BJ (cell line): ENCODE measurements around the gene EHBP1L1. TPM values are rescaled to one million over a fixed set of nuclear protein-coding genes. Genes with fewer than 3 reads are reported as not detected.
"Not testable (repeated sequence)": the region's sequence is repeated elsewhere in the genome, so short reads cannot be mapped to it uniquely, and the experiment has no call there.

ENCODE experiments used
- CTCF ChIA-PET: fragments of 350-600 bp; formaldehyde crosslinking; extraction: SDS; loops from one replicate; lab custom pipeline; 2021; ENCODE audit warnings: antibody characterized with exemption, inconsistent platforms; lab: Yijun Ruan, JAX
- POLR2A ChIA-PET: fragments of 300-600 bp; sonication (Branson Sonifier 250); formaldehyde crosslinking; extraction: SDS; loops from one replicate; lab custom pipeline; 2021; ENCODE audit warnings: antibody characterized with exemption; lab: Charles Lee
- DNase-seq: peaks from one replicate; pipeline ENCODE4 v3.0.0-alpha.2; 2011; ENCODE audit warnings: low read depth
- H3K27me3 ChIP-seq: 2 replicates; pipeline ENCODE4 v1.6.0; 2011; ENCODE audit warnings: low read length; ENCODE audit not compliant: control insufficient read depth, insufficient read depth
- H3K36me3 ChIP-seq: 2 replicates; pipeline ENCODE4 v1.5.1; 2011; ENCODE audit warnings: low read length; ENCODE audit not compliant: control insufficient read depth, insufficient read depth
- H3K4me3 ChIP-seq: 2 replicates; pipeline ENCODE4 v1.5.1; 2011; ENCODE audit warnings: low read depth, mild to moderate bottlenecking, control low read depth, low read length
- CTCF ChIP-seq: IDR thresholded peaks from 2 replicates; pipeline ENCODE4 v1.5.1; 2011; ENCODE audit warnings: low read depth, mild to moderate bottlenecking, control low read depth, inconsistent platforms, low read length, moderate library complexity; ENCODE audit not compliant: insufficient read depth
- polyA plus RNA-seq: library from polyadenylated mRNA; depleted of rRNA; stranded (reverse); fragments of >200 nt; gene quantifications from 2 replicates; pipeline ENCODE4 v1.2.3, GENCODE V29; 2011

The EHBP1L1 gene
- polyA plus RNA-seq, 1 experiment = 30.9 TPM

GRCh38 chr11:65562020-65562419, 13.8 kb upstream of the EHBP1L1 start:
- no peak for DNase-seq
- ChIA-PET POLR2A (no interaction called here), CTCF (interaction anchor here (1.5 to 4.5 kb wide), 2 partner anchors 21 to 76 kb away, joined by 3 to 31 read pairs; partner anchors contain the start of gene SIPA1)
- H3K4me3 ChIP-seq = no peak overlapping the region
- H3K27me3 ChIP-seq = no peaks in the 10 kb centered on the region
- no peaks in the 10 kb centered on the region; the same call in 1 of the 2 replicates for H3K36me3 ChIP-seq
- no peak for TF ChIP-seq CTCF

- POLR2A ChIA-PET = no interaction called here
- CTCF ChIA-PET = interaction anchor here (4.5 kb wide), 1 partner anchor 21 kb away, joined by 31 read pairs; no protein-coding TSS in a partner anchor
- no peak for DNase-seq
- TF ChIP-seq CTCF = no peak
- Histone ChIP-seq H3K36me3 (no peaks in the 10 kb centered on the region; the same call in 1 of the 2 replicates), H3K4me3 (no peak overlapping the region), H3K27me3 (no peaks in the 10 kb centered on the region)
Observed at GRCh38 chr11:65562788-65563187, 13.1 kb upstream of the EHBP1L1 start.

- TF ChIP-seq CTCF = no peak
- CTCF ChIA-PET = interaction anchor here (0.6 to 0.7 kb wide), 2 partner anchors 26 to 30 kb away, joined by 4 read pairs; no protein-coding TSS in a partner anchor
- H3K4me3 ChIP-seq = no peak overlapping the region
- H3K27me3 ChIP-seq = no peaks in the 10 kb centered on the region
- POLR2A ChIA-PET = no interaction called here
- DNase-seq = no peak
- no peaks in the 10 kb centered on the region; the same call in 1 of the 2 replicates for H3K36me3 ChIP-seq
Observed at GRCh38 chr11:65563601-65564000, 12.3 kb upstream of the EHBP1L1 start.

GRCh38 chr11:65564879-65565559, 10.8 kb upstream of the EHBP1L1 start:
- CTCF ChIA-PET = interaction anchor here (1.3 to 3.4 kb wide), 2 partner anchors 24 to 29 kb away, joined by 3 to 22 read pairs; no protein-coding TSS in a partner anchor
- H3K4me3 ChIP-seq, POLR2A ChIA-PET, H3K36me3 ChIP-seq, H3K27me3 ChIP-seq, DNase-seq: not testable (repeated sequence)

GRCh38 chr11:65565624-65566453, 10.0 kb upstream of the EHBP1L1 start:
- POLR2A ChIA-PET = interaction anchor here (0.6 kb wide), 1 partner anchor 88 kb away, joined by 7 read pairs; no protein-coding TSS in a partner anchor
- no peaks in the 10 kb centered on the region; the same call in 1 of the 2 replicates for H3K36me3 ChIP-seq
- H3K27me3 ChIP-seq = no peaks in the 10 kb centered on the region
- no peak for TF ChIP-seq CTCF
- no peak for DNase-seq
- no peak overlapping the region for H3K4me3 ChIP-seq
- CTCF ChIA-PET = interaction anchor here (0.7 to 3.4 kb wide), 3 partner anchors 24 to 28 kb away, joined by 3 to 22 read pairs (median 4); no protein-coding TSS in a partner anchor
